ENCODE measurements around the gene MAGEB6. TPM values are rescaled to one million over a fixed set of nuclear protein-coding genes. Genes with fewer than 3 reads are reported as not detected.
"Not testable (repeated sequence)": the region's sequence is repeated elsewhere in the genome, so short reads cannot be mapped to it uniquely, and the experiment has no call there.

Gene MAGEB6, protein sequence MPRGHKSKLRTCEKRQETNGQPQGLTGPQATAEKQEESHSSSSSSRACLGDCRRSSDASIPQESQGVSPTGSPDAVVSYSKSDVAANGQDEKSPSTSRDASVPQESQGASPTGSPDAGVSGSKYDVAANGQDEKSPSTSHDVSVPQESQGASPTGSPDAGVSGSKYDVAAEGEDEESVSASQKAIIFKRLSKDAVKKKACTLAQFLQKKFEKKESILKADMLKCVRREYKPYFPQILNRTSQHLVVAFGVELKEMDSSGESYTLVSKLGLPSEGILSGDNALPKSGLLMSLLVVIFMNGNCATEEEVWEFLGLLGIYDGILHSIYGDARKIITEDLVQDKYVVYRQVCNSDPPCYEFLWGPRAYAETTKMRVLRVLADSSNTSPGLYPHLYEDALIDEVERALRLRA
- not detected in 2 replicates for total RNA-seq

DNA sequence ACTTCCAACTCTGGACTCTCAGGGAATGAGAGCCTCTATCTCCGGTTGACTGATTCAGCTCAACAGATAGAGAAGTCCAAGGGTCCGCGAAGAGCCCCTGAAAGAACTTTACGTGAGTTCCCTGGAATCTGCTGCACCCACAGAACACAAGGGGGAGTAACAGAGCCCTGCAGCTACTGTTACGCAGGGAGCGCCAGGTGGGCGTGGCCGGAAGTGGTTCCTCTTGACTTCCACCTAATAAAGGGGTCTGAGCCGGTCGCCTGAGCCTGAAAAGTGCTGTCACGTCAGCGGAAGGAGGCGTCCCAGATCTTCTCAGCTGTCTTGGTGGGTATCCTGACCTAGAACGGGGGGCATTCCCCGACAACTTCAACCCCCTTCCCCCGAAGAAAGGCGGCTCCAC, at the start of gene MAGEB6:
Gene MAGEB6 (plus strand): TSS at position 237 of the 400 bp plus-strand sequence. CDS start 1,407 bp downstream, outside the sequence.
- intact Hi-C loops (cut with micrococcal nuclease): no loop called here

- intact Hi-C loops (cut with micrococcal nuclease): no loop called here
Measured at GRCh38 chrX:26146024-26146423, 46.2 kb upstream of the MAGEB6 start.

- intact Hi-C loops (cut with micrococcal nuclease): no loop called here
Measured at GRCh38 chrX:26160301-26160700, 31.9 kb upstream of the MAGEB6 start, which contains the start of gene MAGEB6B. TSS of gene MAGEB6B (plus strand) at chrX:26160601. CDS start at chrX:26160601, 0 bp downstream.

DNA sequence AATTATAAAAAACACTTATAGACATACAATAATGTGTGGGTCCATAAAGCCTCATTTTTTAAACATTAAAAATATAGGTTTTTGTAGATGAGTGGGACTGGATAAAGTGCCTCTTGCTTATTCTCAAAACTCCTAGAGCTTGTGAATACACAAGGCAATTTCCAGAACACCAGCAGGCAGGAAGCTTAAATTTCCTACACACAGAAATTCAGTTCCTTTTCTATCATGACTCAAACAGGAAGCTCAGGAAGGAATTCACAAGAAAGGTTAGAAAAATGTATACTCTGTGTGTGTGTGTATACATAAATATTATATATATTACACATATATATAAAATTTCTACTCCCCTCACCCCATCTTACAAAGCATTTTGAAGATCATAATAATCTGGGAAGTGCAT, 11.3 kb downstream of the MAGEB6 start:
- intact Hi-C loops (cut with micrococcal nuclease): no loop called here

DNA sequence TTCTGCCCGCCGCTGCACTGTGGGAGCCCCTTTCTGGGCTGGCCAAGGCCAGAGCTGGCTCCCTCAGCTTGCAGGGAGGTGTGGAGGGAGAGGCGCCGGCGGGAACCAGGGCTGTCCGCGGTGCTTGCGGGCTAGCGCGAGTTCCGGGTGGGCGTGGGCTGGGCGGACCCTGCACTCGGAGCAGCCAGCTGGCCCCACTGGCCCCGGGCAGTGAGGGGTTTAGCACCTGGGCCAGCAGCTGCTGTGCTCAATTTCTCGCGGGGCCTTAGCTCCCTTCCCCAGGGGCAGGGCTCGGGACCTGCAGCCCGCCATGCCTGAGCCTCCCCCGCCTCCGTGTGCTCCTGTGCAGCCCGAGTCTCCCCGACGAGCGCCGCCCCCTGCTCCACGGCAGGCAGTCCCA, 12.5 kb downstream of the MAGEB6 start:
- intact Hi-C loops (cut with micrococcal nuclease): not testable (repeated sequence)

DNA sequence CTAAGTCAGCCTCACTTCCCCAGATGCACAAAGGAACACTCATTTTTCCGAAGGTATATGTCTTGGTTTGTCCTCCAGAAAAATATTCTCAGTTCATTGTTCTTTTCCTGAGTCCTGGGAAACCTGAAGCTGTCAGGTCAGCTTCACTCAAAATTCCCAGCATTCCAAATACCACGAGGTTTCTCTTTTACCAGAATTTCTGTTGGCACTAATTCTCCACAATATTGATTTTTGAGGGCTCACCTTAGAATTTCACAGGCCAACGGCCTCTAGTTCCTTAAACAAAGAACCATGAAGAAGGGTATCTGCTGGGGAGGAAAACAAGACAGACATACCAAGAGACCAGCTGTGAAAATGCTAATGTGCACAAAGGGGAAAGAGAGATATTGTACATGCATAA, 15.8 kb downstream of the MAGEB6 start:
- intact Hi-C loops (cut with micrococcal nuclease): no loop called here

GRCh38 chrX:26215869-26216268, 23.6 kb downstream of the MAGEB6 start, which contains the start of gene MAGEB5:
TSS of gene MAGEB5 (plus strand) at chrX:26216169. CDS start at chrX:26217302, 1,133 bp downstream.
- intact Hi-C loops (cut with micrococcal nuclease): no loop called here

- intact Hi-C loops (cut with micrococcal nuclease): no loop called here
Measured at GRCh38 chrX:26219351-26219750, 27.1 kb downstream of the MAGEB6 start.

- intact Hi-C loops (cut with micrococcal nuclease): no loop called here
Measured at GRCh38 chrX:26234177-26234576, 41.9 kb downstream of the MAGEB6 start.

Other genes with a start within 250 kb of the MAGEB6 start
- not detected in 2 replicates for gene MAGEB18, start 54.1 kb upstream of the MAGEB6 start, total RNA-seq
- not detected in 2 replicates for gene MAGEB6B, start 31.8 kb upstream of the MAGEB6 start, total RNA-seq
- gene MAGEB5, start 23.7 kb downstream of the MAGEB6 start, total RNA-seq: not detected in 2 replicates